Measurements from ENCODE around the gene ZFP82. TPM values are rescaled to one million over a fixed set of nuclear protein-coding genes. Genes with fewer than 3 reads are reported as not detected.

ZFP82 gene
- total RNA-seq, result 5.8 and 7.4 TPM in 2 replicates

DNA sequence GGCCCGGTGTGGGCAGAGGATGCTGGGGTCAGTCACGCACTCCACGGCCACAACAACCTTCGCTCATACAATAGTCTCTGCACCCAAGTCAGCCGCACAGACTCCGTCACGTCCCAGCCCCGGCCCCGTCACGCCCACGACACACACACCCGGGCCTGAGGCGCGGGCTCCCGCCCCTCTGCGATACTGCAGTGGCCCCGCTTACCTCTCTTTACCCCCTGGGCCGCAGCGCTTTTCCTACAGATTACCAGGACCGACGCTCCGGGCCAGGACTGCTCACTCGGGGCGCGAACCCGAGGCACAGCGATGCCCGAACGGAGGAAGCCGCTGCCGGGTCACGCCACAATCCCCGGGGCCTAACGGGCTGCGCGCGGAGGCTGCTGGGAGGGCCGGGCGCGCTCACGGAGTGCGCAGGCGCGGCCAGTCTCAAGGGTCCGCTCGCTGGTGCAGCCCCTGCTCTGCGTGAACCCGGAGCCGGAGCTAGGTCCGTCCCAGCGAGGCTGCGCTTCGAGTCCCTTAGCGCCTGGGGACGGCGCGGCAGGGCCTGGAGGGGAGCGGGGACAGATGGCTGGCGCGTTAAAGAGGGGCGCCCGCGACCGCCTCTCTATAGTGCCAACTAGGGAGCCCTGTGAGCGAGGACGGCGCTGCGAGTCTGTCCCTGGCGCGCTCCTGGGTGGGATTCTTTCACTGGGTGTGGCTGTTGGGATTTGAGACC is at the start of gene ZFP82:
Gene ZFP82 (minus strand): TSS at position 358 of the 715 bp plus-strand sequence. CDS start 8,855 bp downstream, outside the sequence.

GRCh38 chr19:36378625-36379509 is 39.6 kb downstream of the ZFP82 start, which contains the start of gene ZFP14:
Gene ZFP14 (minus strand): TSS chr19:36379201. CDS start chr19:36367892, 11,309 bp downstream.

Other genes starting within 250 kb of the ZFP82 start
- gene ZNF565, start 204.0 kb downstream of the ZFP82 start, total RNA-seq, result 3.1 and 4.4 TPM in 2 replicates
- gene ZNF146, start 203.5 kb downstream of the ZFP82 start, total RNA-seq, result 51.7 and 73.5 TPM in 2 replicates
- 1.5 and 1.7 TPM in 2 replicates for gene ZFP14, start 39.4 kb downstream of the ZFP82 start, total RNA-seq
- gene ZNF566, start 70.9 kb upstream of the ZFP82 start, total RNA-seq, result 9.1 and 9.3 TPM in 2 replicates
- gene ZNF260, start 109.6 kb upstream of the ZFP82 start, total RNA-seq, result 8.7 and 10.5 TPM in 2 replicates
- gene ZNF529, start 154.6 kb upstream of the ZFP82 start, total RNA-seq, result 7.4 and 8.0 TPM in 2 replicates
- 2.9 and 6.3 TPM in 2 replicates for gene ZNF382, start 186.7 kb upstream of the ZFP82 start, total RNA-seq
- gene ZNF461, start 248.2 kb upstream of the ZFP82 start, total RNA-seq, result 6.1 and 10.1 TPM in 2 replicates